Muscle of arm (tissue), 12 donors: ENCODE data around the gene FOXP4. TPM values are rescaled to one million over a fixed set of nuclear protein-coding genes. Genes with fewer than 3 reads are reported as not detected.

Source experiments
- DNase-seq: peaks from one replicate; pipeline ENCODE4 v3.0.0-alpha.2; 2013
- polyA plus RNA-seq, 12 donors: library from polyadenylated mRNA; unstranded; fragments of 120-200 nt; gene quantifications; one replicate each; pipeline ENCODE4 v1.2.1, GENCODE V29; 2013; ENCODE audit not compliant: insufficient read length in 12 of 12

The FOXP4 gene
- polyA plus RNA-seq, 12 donors: 9.1 to 30.8 (median 12.4) TPM; not detected in 1

- DNase-seq: no peak
Observed at GRCh38 chr6:41623330-41623729, 77.1 kb downstream of the FOXP4 start.

GRCh38 chr6:41624621-41625380 is 78.6 kb downstream of the FOXP4 start:
- no peak for DNase-seq

DNA sequence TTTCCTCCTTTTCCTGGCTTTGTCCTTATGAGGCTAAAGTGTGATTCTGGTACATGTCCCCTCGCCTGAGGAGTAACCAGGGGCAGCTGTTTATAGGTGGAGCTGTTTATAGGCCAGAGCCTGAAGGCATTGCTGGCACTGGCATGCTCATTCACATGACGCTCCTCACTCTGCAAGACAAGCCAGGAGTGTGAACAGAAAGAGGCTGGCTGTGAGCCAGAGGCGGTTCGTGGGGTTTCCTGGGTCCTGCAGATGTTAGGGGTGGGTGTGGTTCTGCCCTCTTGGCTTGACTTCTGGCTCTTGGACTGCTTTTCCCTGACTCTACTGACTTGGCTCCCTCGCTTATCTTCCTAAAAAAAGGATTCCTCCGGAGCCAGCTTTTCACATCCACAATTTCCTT is 79.3 kb downstream of the FOXP4 start:
- no peak for DNase-seq

DNA sequence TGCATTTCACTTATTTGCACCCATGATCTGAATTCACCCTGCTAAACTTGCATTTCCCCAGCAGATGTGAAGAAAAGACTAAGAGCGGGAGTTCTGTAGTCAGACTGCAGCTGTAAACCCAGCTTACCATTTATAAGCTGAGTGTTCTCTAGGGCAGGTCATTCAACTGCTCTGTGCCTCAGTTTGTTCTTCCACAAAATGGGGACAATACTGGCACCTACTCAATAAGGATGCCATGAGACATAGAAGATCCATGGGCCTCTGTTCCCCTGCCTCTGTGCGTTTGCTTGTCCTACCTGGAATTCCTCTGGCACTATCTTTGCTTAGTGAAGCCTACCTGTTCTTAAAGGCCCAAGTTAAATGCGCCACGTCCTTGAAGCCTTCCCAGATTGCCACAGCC is 79.8 kb downstream of the FOXP4 start:
- DNase-seq: no peak

GRCh38 chr6:41626917-41627316 is 80.7 kb downstream of the FOXP4 start:
- no peak for DNase-seq

GRCh38 chr6:41629128-41629527 is 82.9 kb downstream of the FOXP4 start:
- DNase-seq: no peak

- no peak for DNase-seq
Observed at GRCh38 chr6:41630069-41630468, 83.9 kb downstream of the FOXP4 start.

- no peak for DNase-seq
Observed at GRCh38 chr6:41630946-41631345, 84.8 kb downstream of the FOXP4 start.

DNA sequence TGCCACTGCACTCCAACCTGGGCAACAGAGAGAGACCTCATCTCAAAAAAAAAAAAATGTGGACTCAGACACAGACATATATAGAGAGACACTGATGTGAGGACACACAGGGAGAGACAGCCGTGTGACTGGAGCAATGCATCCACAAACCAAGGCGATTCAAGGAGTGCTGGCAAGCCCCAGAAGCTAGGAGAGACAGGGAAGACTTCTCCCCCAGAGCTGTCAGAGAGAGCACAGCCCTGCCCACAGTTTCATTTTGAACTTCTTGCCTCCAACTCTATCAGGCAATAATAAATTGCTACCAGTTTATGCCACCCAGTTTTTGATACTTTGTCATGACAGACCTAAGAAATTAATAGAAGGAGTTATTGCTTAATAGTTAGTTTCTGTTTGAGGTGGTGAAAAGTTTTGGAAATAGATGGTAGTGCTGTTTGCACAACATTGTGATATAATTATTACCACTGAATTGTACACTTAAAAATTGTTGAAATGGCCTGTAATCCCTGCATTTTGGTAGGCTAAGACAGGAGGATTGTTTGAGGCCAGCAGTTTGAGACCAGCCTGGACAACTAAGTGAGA is 87.0 kb downstream of the FOXP4 start:
- no peak for DNase-seq

DNA sequence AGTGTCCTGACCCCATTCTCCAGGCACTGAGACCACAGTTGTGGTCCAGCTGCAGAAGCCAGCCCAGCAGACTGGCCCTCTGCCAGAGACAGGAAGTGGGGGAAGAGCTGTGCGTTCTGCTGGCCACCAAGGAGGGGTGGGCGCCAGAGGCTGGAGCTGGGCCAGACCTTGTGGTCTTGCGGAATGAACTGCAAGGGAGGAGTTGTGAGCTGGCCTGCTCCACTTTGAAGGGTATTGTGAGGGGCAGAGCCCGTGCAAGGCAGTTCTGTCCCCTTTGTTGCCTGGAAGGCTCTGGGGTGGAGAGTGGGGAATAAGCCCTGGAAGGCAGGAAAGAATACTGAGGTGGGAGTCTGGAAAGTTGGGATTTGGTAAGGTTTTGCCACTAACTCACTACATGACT is 88.5 kb downstream of the FOXP4 start:
- DNase-seq: no peak

DNA sequence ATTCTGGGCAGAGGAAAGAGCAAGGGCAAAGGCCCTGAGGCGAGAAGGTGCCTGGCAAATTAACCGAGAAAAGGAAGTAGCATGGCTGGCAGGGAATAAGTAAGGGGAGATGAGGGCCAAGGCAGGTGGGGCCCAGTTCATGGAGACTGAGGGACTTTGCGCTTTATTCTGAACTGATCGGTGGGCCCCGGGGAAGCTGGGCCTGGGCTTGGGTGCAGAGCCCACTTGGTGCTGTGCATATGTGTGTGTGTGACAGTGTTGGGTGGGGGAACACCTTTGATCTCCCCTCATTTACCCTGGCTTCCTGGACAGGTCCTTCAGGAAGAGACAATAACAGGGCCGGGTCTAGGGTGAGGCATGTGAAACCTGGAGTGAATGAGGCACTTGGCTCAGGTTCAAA is 89.2 kb downstream of the FOXP4 start:
- DNase-seq: no peak

GRCh38 chr6:41636833-41637193 is 90.6 kb downstream of the FOXP4 start:
- DNase-seq: no peak

DNA sequence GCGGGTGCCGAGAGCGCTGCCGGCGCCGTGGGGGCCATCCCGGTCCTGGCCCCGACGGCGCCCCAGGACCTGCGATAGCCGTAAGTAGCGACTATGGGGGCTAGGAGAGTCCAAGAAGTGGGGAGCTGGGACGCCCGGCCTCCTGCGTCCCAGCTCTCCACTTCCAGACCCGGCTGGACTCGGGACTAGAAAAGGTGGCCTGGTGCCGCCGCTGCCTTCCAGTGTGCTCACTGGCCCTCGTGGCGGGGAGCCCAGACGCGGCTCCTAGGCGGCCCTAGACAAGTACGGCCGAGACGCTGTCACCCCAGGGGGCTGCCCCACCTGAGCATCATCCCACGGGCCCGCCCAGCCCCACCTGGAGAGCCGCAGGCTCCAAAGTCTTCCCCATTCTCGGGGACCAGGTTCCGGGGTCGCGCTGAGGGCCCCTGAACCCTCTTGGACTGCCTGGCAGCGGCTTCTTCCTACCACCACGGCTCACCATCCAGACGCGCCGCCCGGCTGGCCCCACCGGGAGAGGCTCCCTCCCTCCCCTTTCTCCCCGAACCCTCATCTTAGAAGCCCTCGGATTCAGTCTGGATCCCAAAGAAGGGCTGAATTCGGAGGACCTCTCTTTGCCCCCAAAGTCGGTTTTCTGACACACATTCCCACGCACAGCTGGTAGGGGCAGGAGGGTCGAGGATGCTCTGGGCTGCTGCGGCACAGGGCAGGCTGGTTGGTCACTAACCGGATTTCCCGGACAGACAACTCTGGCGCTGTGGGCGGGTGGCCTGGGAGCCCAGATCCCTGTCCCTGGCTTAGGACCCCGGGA is 91.2 kb downstream of the FOXP4 start:
- no peak for DNase-seq

GRCh38 chr6:41638002-41638934 is 92.1 kb downstream of the FOXP4 start, which contains the start of gene MDFI:
MDFI (plus strand) TSS chr6:41638468; CDS start chr6:41638750, 282 bp downstream.
- peak; percentile 84 for DNase-seq

GRCh38 chr6:41638935-41639808 is 93.0 kb downstream of the FOXP4 start:
- DNase-seq: peak; percentile 85

DNA sequence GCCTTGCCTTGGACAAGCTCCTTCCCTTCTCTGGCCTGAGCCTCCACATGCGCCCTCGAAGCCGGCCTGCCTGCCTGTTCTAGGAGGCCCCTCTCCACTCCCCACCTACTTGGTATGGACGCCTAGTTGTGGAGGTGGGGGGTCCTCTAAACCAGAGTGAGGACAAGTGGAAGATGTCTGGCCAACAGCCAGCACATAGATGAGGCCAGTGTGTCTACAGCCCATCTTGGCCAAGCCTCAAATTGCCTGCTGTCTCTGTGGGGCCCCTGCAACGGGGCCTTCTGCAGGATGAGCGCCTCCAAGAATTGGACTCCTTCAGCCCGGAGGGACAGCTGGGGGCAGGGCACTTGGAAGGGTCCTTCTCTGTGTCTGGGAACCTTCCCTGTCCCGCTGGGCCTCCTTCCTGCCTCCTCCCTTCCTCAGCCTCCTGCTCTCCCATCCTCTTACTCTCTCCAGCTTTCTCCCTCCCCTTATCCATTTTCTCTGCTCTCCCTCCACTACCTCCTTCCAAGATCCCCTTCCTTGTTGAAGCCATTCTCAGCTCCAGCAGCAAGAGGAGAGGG is 93.7 kb downstream of the FOXP4 start:
- DNase-seq: peak; percentile 84

GRCh38 chr6:41640426-41640825 is 94.2 kb downstream of the FOXP4 start:
- DNase-seq: no peak

- no peak for DNase-seq
Observed at GRCh38 chr6:41641352-41641925, 95.3 kb downstream of the FOXP4 start.

GRCh38 chr6:41642090-41642959 is 96.1 kb downstream of the FOXP4 start:
- no peak for DNase-seq
